Right atrium auricular region (tissue), 2 donors: ENCODE data around the gene SIGLEC6. TPM values are rescaled to one million over a fixed set of nuclear protein-coding genes. Genes with fewer than 3 reads are reported as not detected.

Experiments
- DNase-seq: peaks from one replicate; pipeline ENCODE4 v3.0.0-alpha.2; 2019; ENCODE audit warnings: low spot score
- H3K27ac ChIP-seq, 2 donors: fragments of 200-600 bp; sonication (generic); 1 replicate in 1 of 2; 2 replicates in 1 of 2; pipeline ENCODE4 v1.5.1; 2016 to 2019
- H3K27me3 ChIP-seq, 2 donors: fragments of 200-600 bp; sonication (generic); one replicate each; pipeline versions ENCODE4 v1.5.1 to v1.6.0; 2017 to 2019
- H3K36me3 ChIP-seq: fragments of 200-600 bp; sonication (generic); one replicate; pipeline ENCODE4 v1.5.1; 2016
- H3K4me1 ChIP-seq, 2 donors: fragments of 200-600 bp; sonication (generic); one replicate each; pipeline versions ENCODE4 v1.5.1 to v1.6.0; 2017 to 2019
- H3K4me3 ChIP-seq, 2 donors: fragments of 200-600 bp; sonication (generic); 1 replicate in 1 of 2; 2 replicates in 1 of 2; pipeline ENCODE4 v1.5.1; 2017 to 2019; ENCODE audit warnings: mild to moderate bottlenecking in 1 of 2, moderate library complexity in 1 of 2
- H3K9me3 ChIP-seq, 2 donors: fragments of 200-600 bp; sonication (generic); one replicate each; pipeline ENCODE4 v1.5.1; 2019
- total RNA-seq, 2 donors: library from RNA; depleted of rRNA; stranded (reverse); fragments of >200 nt; gene quantifications; one replicate each; pipeline ENCODE4 v1.1.0, GENCODE V29; 2016
- TF ChIP-seq, protein P1 (sequence below), 2 donors: fragments of 200-600 bp; sonication (generic); IDR thresholded peaks; one replicate each; pipeline ENCODE4 v1.5.1; 2019; ENCODE audit warnings: antibody characterized with exemption in 2 of 2

Gene SIGLEC6
- total RNA-seq, 2 donors from 2014 or later: 0.16 to 0.44 TPM

GRCh38 chr19:51520728-51521127, 10.7 kb downstream of the SIGLEC6 start:
- H3K36me3 ChIP-seq: no peaks in the 10 kb centered on the region
- TF ChIP-seq, protein P1, sequence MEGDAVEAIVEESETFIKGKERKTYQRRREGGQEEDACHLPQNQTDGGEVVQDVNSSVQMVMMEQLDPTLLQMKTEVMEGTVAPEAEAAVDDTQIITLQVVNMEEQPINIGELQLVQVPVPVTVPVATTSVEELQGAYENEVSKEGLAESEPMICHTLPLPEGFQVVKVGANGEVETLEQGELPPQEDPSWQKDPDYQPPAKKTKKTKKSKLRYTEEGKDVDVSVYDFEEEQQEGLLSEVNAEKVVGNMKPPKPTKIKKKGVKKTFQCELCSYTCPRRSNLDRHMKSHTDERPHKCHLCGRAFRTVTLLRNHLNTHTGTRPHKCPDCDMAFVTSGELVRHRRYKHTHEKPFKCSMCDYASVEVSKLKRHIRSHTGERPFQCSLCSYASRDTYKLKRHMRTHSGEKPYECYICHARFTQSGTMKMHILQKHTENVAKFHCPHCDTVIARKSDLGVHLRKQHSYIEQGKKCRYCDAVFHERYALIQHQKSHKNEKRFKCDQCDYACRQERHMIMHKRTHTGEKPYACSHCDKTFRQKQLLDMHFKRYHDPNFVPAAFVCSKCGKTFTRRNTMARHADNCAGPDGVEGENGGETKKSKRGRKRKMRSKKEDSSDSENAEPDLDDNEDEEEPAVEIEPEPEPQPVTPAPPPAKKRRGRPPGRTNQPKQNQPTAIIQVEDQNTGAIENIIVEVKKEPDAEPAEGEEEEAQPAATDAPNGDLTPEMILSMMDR (IDR thresholded peaks at IDR 0.05): no peak
- no peaks in the 10 kb centered on the region for H3K9me3 ChIP-seq
- no peak overlapping the region for H3K27ac ChIP-seq
- no peaks in the 10 kb centered on the region for H3K27me3 ChIP-seq
- H3K4me1 ChIP-seq: no peaks in the 10 kb centered on the region
- DNase-seq: no peak
- no peak overlapping the region for H3K4me3 ChIP-seq

- Histone ChIP-seq H3K4me3 (no peak overlapping the region), H3K4me1 (no peaks in the 10 kb centered on the region), H3K27me3 (no peaks in the 10 kb centered on the region), H3K27ac (no peak overlapping the region), H3K36me3 (no peaks in the 10 kb centered on the region), H3K9me3 (no peaks in the 10 kb centered on the region)
- DNase-seq: no peak
- TF ChIP-seq, protein P1 (IDR thresholded peaks at IDR 0.05): peak; percentile 44 to 81
Measured at GRCh38 chr19:51514866-51515481, 16.5 kb downstream of the SIGLEC6 start.

- no peak for DNase-seq
- Histone ChIP-seq H3K4me3 (no peak overlapping the region), H3K27ac (no peak overlapping the region), H3K4me1 (no peaks in the 10 kb centered on the region), H3K36me3 (no peaks in the 10 kb centered on the region), H3K9me3 (no peaks in the 10 kb centered on the region), H3K27me3 (no peaks in the 10 kb centered on the region)
- TF ChIP-seq, protein P1 (IDR thresholded peaks at IDR 0.05): no peak
Measured at GRCh38 chr19:51513968-51514367, 17.5 kb downstream of the SIGLEC6 start.

DNA sequence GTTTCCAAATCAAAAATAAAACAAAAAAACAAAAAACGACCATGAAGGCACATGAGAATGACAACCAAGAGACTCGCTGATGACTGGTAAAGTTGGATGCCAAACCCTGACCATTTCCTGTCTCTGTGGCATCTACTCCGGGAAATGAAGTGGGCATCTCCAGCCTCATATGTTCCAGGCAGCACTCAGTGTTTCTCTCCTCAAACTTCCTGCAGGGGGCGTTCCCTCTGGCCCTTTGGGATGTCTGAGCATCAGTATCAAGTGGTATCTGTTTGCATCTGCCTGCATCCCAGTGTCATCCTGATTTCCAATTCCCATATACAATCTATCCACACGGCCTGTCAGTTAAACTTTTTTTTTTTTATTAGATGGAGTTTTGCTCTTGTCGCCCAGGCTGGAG, 20.1 kb downstream of the SIGLEC6 start:
- Histone ChIP-seq H3K36me3 (no peaks in the 10 kb centered on the region), H3K9me3 (no peaks in the 10 kb centered on the region), H3K27me3 (no peaks in the 10 kb centered on the region), H3K4me3 (no peak overlapping the region), H3K27ac (no peak overlapping the region), H3K4me1 (no peaks in the 10 kb centered on the region)
- TF ChIP-seq, protein P1 (IDR thresholded peaks at IDR 0.05): no peak
- no peak for DNase-seq

DNA sequence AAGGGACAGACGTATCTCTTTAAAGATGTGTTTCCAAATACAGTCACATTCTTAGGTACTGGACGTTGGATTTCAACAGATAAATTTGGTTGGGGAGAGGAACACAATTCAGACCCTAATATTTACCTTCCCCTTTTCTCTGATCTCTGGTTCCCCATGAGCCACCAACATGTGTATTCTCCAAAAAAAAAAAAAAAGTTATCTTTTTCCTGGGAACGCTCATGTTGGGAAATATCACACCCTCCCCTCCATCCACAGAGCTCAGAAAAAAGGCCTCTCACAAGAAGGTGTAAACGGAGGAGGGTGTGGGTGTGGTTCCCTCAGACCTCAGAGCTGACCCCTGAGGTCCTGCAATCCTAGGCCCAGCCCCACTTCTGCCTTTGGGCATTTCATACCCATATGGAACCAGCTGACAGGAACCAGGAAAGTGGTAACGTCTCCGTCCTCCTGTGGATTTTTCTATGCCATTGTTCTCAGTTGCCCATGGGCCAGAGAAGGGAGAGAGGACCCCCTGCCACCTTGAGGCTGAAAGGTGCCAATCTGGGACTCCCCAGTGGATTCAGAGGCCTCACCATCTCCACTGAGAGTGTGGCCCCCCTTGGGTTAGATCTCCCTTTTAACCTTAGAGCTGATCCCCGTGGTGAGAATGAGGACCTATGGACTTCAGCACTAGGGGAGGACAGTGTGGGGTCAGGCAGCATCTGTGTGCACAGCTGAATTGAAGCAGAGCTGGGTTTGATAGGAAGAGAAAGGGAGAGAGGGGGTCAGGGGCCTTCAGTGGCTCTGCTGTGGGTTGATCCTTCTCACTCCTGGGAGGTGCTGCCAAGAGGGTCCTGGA, 21.4 kb downstream of the SIGLEC6 start:
- Histone ChIP-seq H3K36me3 (no peaks in the 10 kb centered on the region), H3K9me3 (peaks cover 0 to 1% of the 10 kb centered on the region in 2 donors), H3K27me3 (no peaks in the 10 kb centered on the region), H3K27ac (no peak overlapping the region), H3K4me1 (no peaks in the 10 kb centered on the region), H3K4me3 (no peak overlapping the region)
- DNase-seq: no peak
- TF ChIP-seq, protein P1 (IDR thresholded peaks at IDR 0.05): no peak
